Neural cell (in vitro differentiated cells): ENCODE results near the gene C2orf49. TPM values are rescaled to one million over a fixed set of nuclear protein-coding genes. Genes with fewer than 3 reads are reported as not detected.
"Not testable (repeated sequence)": the region's sequence is repeated elsewhere in the genome, so short reads cannot be mapped to it uniquely, and the experiment has no call there.

Experiments used
- H2AFZ ChIP-seq: fragments of 200-600, 300-800 bp; sonication (generic), shearing (Covaris generic); 2 replicates; pipeline ENCODE4 v1.6.0; 2014; ENCODE audit warnings: low read depth, mild to moderate bottlenecking, antibody characterized with exemption, low read length, moderate library complexity
- H3F3A ChIP-seq: fragments of 200-600 bp; shearing (Covaris generic); 2 replicates; pipeline ENCODE4 v1.6.1; 2016; ENCODE audit warnings: mild to moderate bottlenecking, moderate library complexity, mixed read lengths, antibody characterized with exemption, low read length; ENCODE audit not compliant: insufficient read depth, poor library complexity, severe bottlenecking
- H3K27ac ChIP-seq: fragments of 200-600, 300-800 bp; sonication (generic), shearing (Covaris generic); 2 replicates; pipeline ENCODE4 v1.5.1; 2014; ENCODE audit warnings: mild to moderate bottlenecking, low read length, moderate library complexity
- H3K27me3 ChIP-seq: fragments of 300-800, 200-600 bp; sonication (generic), shearing (Covaris generic); 2 replicates; pipeline ENCODE4 v1.6.0; 2014; ENCODE audit warnings: mild to moderate bottlenecking, low read depth, low read length, moderate library complexity; ENCODE audit not compliant: insufficient read depth
- H3K36me3 ChIP-seq: fragments of 300-800, 200-600 bp; sonication (generic), shearing (Covaris generic); 2 replicates; pipeline ENCODE4 v1.5.1; 2014; ENCODE audit warnings: mild to moderate bottlenecking, antibody characterized with exemption, low read length, moderate library complexity; ENCODE audit not compliant: insufficient read depth
- H3K4me2 ChIP-seq: fragments of 300-800, 200-600 bp; sonication (generic), shearing (Covaris generic); 2 replicates; pipeline ENCODE4 v1.6.0; 2014; ENCODE audit warnings: mild to moderate bottlenecking, low read length
- H3K4me3 ChIP-seq: fragments of 300-800, 200-600 bp; sonication (generic), shearing (Covaris generic); 2 replicates; pipeline ENCODE4 v1.5.1; 2014; ENCODE audit warnings: mild to moderate bottlenecking, low read length, moderate library complexity
- H3K79me2 ChIP-seq: fragments of 200-600 bp; shearing (Covaris generic); replicated peaks from 2 replicates; pipeline ENCODE4 v1.6.0; 2014; ENCODE audit warnings: mild to moderate bottlenecking, low read length, moderate library complexity; ENCODE audit not compliant: insufficient read depth
- H3K9ac ChIP-seq: fragments of 300-800, 200-600 bp; sonication (generic), shearing (Covaris generic); 2 replicates; pipeline ENCODE4 v1.6.1; 2016; ENCODE audit warnings: mild to moderate bottlenecking, low read length, mixed read lengths
- H3K9me2 ChIP-seq: fragments of 200-600 bp; shearing (Covaris generic); 2 replicates; pipeline ENCODE4 v1.6.1; 2016; ENCODE audit warnings: mild to moderate bottlenecking, low read length, mixed read lengths; ENCODE audit not compliant: insufficient read depth
- H3K9me3 ChIP-seq: fragments of 200-600, 300-800 bp; sonication (generic), shearing (Covaris generic); 2 replicates; pipeline ENCODE4 v1.6.1; 2016; ENCODE audit warnings: mild to moderate bottlenecking, mixed run types, low read length, moderate library complexity, mixed read lengths
- H4K20me1 ChIP-seq: fragments of 200-600 bp; shearing (Covaris generic); 2 replicates; pipeline ENCODE4 v1.6.1; 2016; ENCODE audit warnings: mild to moderate bottlenecking, mixed run types; ENCODE audit not compliant: insufficient read depth
- EP300 ChIP-seq: fragments of 450-650 bp; conservative IDR thresholded peaks from 2 replicates; pipeline ENCODE4 v1.6.1; 2014; ENCODE audit warnings: antibody characterized with exemption, mild to moderate bottlenecking, moderate library complexity; ENCODE audit not compliant: poor library complexity, severe bottlenecking
- EZH2 ChIP-seq: fragments of 200-600, 300-800 bp; shearing (Covaris generic), sonication (generic); IDR thresholded peaks from 2 replicates; pipeline ENCODE4 v1.6.1; 2014; ENCODE audit warnings: antibody characterized with exemption, low read length, borderline replicate concordance, mild to moderate bottlenecking; ENCODE audit not compliant: insufficient read depth, poor library complexity, severe bottlenecking
- MXI1 ChIP-seq: fragments of 450-650 bp; conservative IDR thresholded peaks from 2 replicates; pipeline ENCODE4 v1.6.1; 2014; ENCODE audit warnings: antibody characterized with exemption, mild to moderate bottlenecking; ENCODE audit not compliant: poor library complexity, severe bottlenecking
- POLR2AphosphoS5 ChIP-seq: IDR thresholded peaks from 2 replicates; pipeline ENCODE4 v1.6.1; 2012
- RAD21 ChIP-seq: fragments of 450-650 bp; conservative IDR thresholded peaks from 2 replicates; pipeline ENCODE4 v1.6.1; 2014; ENCODE audit warnings: antibody characterized with exemption, mild to moderate bottlenecking, moderate library complexity
- SMC3 ChIP-seq: fragments of 450-650 bp; conservative IDR thresholded peaks from 2 replicates; pipeline ENCODE4 v1.6.1; 2014; ENCODE audit warnings: antibody characterized with exemption, mild to moderate bottlenecking, moderate library complexity; ENCODE audit not compliant: poor library complexity
- TAF1 ChIP-seq: IDR thresholded peaks from 2 replicates; pipeline ENCODE4 v1.6.1; 2012; ENCODE audit warnings: low read depth
- polyA plus RNA-seq: library from polyadenylated mRNA; depleted of rRNA; stranded (reverse); fragments of >200 nt; gene quantifications from 2 replicates; pipeline ENCODE4 v1.2.3, GENCODE V29; 2014
- TF ChIP-seq, protein P1 (sequence below): IDR thresholded peaks from 2 replicates; pipeline ENCODE4 v1.6.1; 2012; ENCODE audit warnings: borderline replicate concordance
- TF ChIP-seq, protein P2 (sequence below): fragments of 450-650 bp; IDR thresholded peaks from 2 replicates; pipeline ENCODE4 v1.5.1; 2014; ENCODE audit warnings: antibody characterized with exemption, mild to moderate bottlenecking, moderate library complexity; ENCODE audit not compliant: poor library complexity, severe bottlenecking

C2orf49 gene
- polyA plus RNA-seq, 1 donor from 2014 or later: 35.6 TPM

DNA sequence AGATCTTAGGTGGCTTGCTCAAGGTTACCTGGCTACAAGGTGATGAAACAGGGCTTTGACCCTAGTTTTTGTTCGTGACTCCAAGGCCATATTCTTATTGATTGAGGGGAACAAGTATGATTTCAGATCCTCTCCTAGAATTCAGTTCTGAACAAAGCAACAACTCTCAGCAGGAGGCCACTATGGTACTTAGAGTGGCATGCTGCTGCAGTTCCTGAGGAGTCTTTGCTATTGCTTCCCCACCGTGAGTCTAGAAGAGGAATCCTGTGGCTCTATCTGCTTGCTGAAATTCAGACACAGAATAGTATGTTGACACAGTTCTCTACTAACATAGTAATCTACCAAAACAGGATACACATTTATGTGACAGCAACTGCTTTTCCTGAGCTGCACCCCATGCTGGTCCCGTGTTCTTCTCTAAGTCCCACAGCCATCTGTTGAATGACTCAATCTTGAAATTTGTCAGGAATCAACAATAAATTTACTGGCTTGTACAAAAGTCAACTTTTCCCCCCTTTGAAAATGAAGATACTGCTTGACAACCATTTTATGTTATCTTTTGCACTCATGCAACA is 11.9 kb upstream of the C2orf49 start:
- no peak overlapping the region for H3K4me2 ChIP-seq
- H3F3A ChIP-seq: no peaks in the 10 kb centered on the region
- no peaks in the 10 kb centered on the region for H4K20me1 ChIP-seq
- H3K36me3 ChIP-seq: no peaks in the 10 kb centered on the region
- H3K27me3 ChIP-seq: no peaks in the 10 kb centered on the region
- no peaks in the 10 kb centered on the region for H3K9me2 ChIP-seq
- H3K9me3 ChIP-seq: no peaks in the 10 kb centered on the region
- H3K4me3 ChIP-seq: no peak overlapping the region
- H2AFZ ChIP-seq: no peak overlapping the region
- TF ChIP-seq TAF1 (no peak), EP300 (no peak), RAD21 (no peak), SMC3 (no peak), POLR2AphosphoS5 (no peak), MXI1 (no peak), EZH2 (no peak)
- TF ChIP-seq, protein P1, sequence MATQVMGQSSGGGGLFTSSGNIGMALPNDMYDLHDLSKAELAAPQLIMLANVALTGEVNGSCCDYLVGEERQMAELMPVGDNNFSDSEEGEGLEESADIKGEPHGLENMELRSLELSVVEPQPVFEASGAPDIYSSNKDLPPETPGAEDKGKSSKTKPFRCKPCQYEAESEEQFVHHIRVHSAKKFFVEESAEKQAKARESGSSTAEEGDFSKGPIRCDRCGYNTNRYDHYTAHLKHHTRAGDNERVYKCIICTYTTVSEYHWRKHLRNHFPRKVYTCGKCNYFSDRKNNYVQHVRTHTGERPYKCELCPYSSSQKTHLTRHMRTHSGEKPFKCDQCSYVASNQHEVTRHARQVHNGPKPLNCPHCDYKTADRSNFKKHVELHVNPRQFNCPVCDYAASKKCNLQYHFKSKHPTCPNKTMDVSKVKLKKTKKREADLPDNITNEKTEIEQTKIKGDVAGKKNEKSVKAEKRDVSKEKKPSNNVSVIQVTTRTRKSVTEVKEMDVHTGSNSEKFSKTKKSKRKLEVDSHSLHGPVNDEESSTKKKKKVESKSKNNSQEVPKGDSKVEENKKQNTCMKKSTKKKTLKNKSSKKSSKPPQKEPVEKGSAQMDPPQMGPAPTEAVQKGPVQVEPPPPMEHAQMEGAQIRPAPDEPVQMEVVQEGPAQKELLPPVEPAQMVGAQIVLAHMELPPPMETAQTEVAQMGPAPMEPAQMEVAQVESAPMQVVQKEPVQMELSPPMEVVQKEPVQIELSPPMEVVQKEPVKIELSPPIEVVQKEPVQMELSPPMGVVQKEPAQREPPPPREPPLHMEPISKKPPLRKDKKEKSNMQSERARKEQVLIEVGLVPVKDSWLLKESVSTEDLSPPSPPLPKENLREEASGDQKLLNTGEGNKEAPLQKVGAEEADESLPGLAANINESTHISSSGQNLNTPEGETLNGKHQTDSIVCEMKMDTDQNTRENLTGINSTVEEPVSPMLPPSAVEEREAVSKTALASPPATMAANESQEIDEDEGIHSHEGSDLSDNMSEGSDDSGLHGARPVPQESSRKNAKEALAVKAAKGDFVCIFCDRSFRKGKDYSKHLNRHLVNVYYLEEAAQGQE: no peak
- TF ChIP-seq, protein P2, sequence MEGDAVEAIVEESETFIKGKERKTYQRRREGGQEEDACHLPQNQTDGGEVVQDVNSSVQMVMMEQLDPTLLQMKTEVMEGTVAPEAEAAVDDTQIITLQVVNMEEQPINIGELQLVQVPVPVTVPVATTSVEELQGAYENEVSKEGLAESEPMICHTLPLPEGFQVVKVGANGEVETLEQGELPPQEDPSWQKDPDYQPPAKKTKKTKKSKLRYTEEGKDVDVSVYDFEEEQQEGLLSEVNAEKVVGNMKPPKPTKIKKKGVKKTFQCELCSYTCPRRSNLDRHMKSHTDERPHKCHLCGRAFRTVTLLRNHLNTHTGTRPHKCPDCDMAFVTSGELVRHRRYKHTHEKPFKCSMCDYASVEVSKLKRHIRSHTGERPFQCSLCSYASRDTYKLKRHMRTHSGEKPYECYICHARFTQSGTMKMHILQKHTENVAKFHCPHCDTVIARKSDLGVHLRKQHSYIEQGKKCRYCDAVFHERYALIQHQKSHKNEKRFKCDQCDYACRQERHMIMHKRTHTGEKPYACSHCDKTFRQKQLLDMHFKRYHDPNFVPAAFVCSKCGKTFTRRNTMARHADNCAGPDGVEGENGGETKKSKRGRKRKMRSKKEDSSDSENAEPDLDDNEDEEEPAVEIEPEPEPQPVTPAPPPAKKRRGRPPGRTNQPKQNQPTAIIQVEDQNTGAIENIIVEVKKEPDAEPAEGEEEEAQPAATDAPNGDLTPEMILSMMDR: no peak
- no peak overlapping the region for H3K27ac ChIP-seq
- H3K9ac ChIP-seq: no peak overlapping the region
- peaks cover 15% of the 10 kb centered on the region for H3K79me2 ChIP-seq

DNA sequence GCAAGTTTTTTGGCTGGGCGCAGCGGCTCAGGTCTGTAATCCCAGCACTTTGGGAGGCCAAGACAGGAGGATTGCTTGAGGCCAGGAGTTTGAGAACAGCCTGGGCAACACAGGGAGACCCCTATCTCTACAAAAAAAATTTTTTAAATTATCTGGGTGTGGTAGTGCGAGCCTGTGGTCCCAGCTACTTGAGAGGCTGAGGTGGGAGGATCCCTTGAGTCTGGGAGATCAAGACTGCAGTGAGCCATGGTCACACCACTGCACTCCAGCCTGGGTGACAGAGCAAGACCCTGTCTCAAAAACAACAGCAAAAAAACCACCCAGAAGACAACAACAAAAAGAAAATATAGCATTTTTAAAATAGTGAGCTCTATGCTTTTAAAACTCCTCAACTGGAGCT is 10.1 kb upstream of the C2orf49 start:
- not testable (repeated sequence) for H3K9me2 ChIP-seq, H4K20me1 ChIP-seq, H2AFZ ChIP-seq, H3K4me2 ChIP-seq, H3K36me3 ChIP-seq, H3F3A ChIP-seq, H3K9me3 ChIP-seq, H3K4me3 ChIP-seq, H3K27me3 ChIP-seq, H3K9ac ChIP-seq, H3K27ac ChIP-seq
- H3K79me2 ChIP-seq: peaks cover 18% of the 10 kb centered on the region

DNA sequence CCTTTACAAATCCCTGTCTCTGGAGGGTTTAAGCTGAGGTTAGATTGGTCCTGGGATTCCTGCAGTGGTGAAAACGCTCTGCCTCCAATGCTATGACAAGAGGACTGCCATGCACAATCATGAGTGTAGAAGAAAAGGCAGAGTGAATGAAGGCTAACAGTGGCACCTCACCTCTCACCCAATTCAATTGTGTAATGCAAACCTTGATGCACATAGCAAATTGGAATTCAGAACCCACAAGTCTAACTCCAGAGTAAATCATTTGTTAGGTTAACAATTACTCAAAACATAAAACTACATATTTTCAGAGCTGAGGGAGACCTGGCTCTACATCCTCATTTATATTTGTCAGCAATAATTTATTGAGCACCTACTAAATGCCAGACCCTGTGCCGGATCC is 9.7 kb upstream of the C2orf49 start:
- TF ChIP-seq EZH2 (no peak), POLR2AphosphoS5 (no peak), EP300 (no peak), SMC3 (no peak), MXI1 (no peak), RAD21 (no peak), TAF1 (no peak)
- TF ChIP-seq, protein P1: no peak
- TF ChIP-seq, protein P2: no peak
- Histone ChIP-seq H3K4me2 (no peak overlapping the region), H3F3A (no peaks in the 10 kb centered on the region), H3K9ac (no peak overlapping the region), H3K9me2 (no peaks in the 10 kb centered on the region), H3K27me3 (no peaks in the 10 kb centered on the region), H3K9me3 (no peaks in the 10 kb centered on the region), H3K27ac (no peak overlapping the region), H3K79me2 (peaks cover 18% of the 10 kb centered on the region), H3K36me3 (no peaks in the 10 kb centered on the region), H2AFZ (no peak overlapping the region), H4K20me1 (no peaks in the 10 kb centered on the region), H3K4me3 (no peak overlapping the region)
